Thoracic aorta (tissue), 2 donors: Measurements from ENCODE around the gene C2CD4C. TPM values are rescaled to one million over a fixed set of nuclear protein-coding genes. Genes with fewer than 3 reads are reported as not detected.
"Not testable (repeated sequence)": the region's sequence is repeated elsewhere in the genome, so short reads cannot be mapped to it uniquely, and the experiment has no call there.

Experiments
- ATAC-seq: fragments of 150-250 bp; one replicate; pipeline ENCODE4 v1.8.0; 2017; ENCODE audit warnings: low read depth; ENCODE audit not compliant: insufficient number of reproducible peaks, low FRiP score
- DNase-seq: peaks from one replicate; pipeline ENCODE4 v3.0.0-alpha.2; 2020; ENCODE audit warnings: low spot score
- H3K27ac ChIP-seq, 2 donors: fragments of 200-600 bp; sonication (generic); 1 replicate in 1 of 2; 2 replicates in 1 of 2; pipeline ENCODE4 v1.5.1; 2016; ENCODE audit warnings: mild to moderate bottlenecking in 2 of 2, moderate library complexity in 2 of 2
- H3K27me3 ChIP-seq: fragments of 200-600 bp; sonication (generic); replicated peaks from 2 replicates; pipeline ENCODE4 v1.6.0; 2016; ENCODE audit warnings: mild to moderate bottlenecking; ENCODE audit not compliant: insufficient read depth
- H3K36me3 ChIP-seq: fragments of 200-600 bp; sonication (generic); one replicate; pipeline ENCODE4 v1.5.1; 2016
- H3K4me1 ChIP-seq, 2 donors: fragments of 200-600 bp; sonication (generic); 1 replicate in 1 of 2; 2 replicates in 1 of 2; pipeline versions ENCODE4 v1.5.1 to v1.6.0; 2016; ENCODE audit warnings: low read depth in 2 of 2, mild to moderate bottlenecking in 1 of 2; ENCODE audit not compliant: control insufficient read depth in 1 of 2
- H3K4me3 ChIP-seq: fragments of 200-600 bp; sonication (generic); 2 replicates; pipeline ENCODE4 v1.5.1; 2016; ENCODE audit warnings: mild to moderate bottlenecking
- H3K9me3 ChIP-seq: fragments of 200-600 bp; sonication (generic); 2 replicates; pipeline ENCODE4 v1.5.1; 2016
- CTCF ChIP-seq: fragments of 200-600 bp; sonication (generic); IDR thresholded peaks from one replicate; pipeline ENCODE4 v1.5.1; 2019; ENCODE audit warnings: antibody characterized with exemption
- total RNA-seq, 2 donors: library from RNA; depleted of rRNA; stranded (reverse); fragments of >200 nt; gene quantifications; one replicate each; pipeline versions ENCODE4 v1.1.0 to v1.2.3, GENCODE V29; 2016

The C2CD4C gene
- total RNA-seq, 2 donors from 2014 or later = 0.54 to 1.6 TPM

DNA sequence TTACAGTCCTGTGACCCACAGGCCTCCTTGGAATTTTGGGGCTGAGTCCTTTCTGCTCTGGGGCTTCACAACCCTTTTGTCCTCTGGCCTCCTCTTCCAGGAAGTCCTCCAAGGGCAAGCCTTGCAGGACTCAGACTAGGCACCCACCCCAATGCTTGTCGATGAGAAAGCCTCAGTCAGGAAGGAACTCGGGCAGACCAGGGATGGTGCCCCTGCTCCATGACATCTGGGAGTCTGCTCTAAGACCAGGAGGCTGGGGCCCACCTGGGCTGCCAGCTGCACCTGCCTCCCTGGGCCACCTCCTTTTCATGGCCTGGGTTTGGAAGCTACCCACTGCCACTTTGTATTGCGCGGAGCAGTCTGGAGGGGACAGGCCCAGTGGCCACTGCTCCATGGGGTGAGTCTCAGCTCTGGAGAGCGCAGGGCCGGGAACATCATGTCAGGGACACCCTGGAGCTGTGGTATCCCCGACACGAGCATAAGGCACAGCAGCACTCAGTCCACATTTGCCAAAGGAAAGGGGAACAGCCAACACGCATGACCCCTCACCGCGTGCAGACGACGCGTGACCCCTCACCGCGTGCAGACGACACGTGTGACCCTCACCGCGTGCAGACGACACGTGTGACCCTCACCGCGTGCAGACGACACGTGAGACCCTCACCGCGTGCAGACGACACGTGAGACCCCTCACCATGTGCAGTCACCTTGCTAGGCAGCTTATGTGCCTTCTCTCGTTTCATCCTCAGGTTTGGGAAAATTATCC, 10.8 kb downstream of the C2CD4C start:
- H3K36me3 ChIP-seq = no peaks in the 10 kb centered on the region
- ATAC-seq (no peak), DNase-seq (no peak)
- no peaks in the 10 kb centered on the region for H3K9me3 ChIP-seq
- H3K27me3 ChIP-seq = no peaks in the 10 kb centered on the region
- TF ChIP-seq CTCF = no peak
- H3K4me3 ChIP-seq = no peak overlapping the region
- no peak overlapping the region for H3K27ac ChIP-seq
- H3K4me1 ChIP-seq = no peaks in the 10 kb centered on the region

GRCh38 chr19:397321-397720, 11.6 kb downstream of the C2CD4C start:
- Histone ChIP-seq H3K36me3 (no peaks in the 10 kb centered on the region), H3K4me1 (no peaks in the 10 kb centered on the region), H3K27ac (no peak overlapping the region), H3K4me3 (no peak overlapping the region), H3K27me3 (no peaks in the 10 kb centered on the region), H3K9me3 (no peaks in the 10 kb centered on the region)
- no peak for TF ChIP-seq CTCF
- ATAC-seq (no peak), DNase-seq (no peak)

DNA sequence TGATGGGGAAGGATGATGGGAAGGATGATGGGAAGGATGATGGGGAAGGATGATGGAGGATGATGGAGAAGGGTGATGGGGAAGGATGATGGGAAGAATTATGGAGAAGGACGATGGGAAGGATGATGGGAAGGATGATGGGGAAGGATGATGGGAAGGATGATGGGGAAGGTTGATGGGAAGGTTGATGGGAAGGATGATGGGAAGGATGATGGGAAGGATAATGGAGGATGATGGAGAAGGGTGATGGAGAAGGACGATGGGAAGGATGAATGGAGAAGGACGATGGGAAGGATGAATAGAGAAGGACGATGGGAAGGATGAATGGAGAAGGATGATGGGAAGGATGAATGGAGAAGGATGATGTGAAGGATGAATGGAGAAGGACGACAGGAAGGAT, 13.5 kb downstream of the C2CD4C start:
- Histone ChIP-seq H3K4me3 (no peak overlapping the region), H3K9me3 (no peaks in the 10 kb centered on the region), H3K36me3 (no peaks in the 10 kb centered on the region), H3K4me1 (no peaks in the 10 kb centered on the region), H3K27ac (no peak overlapping the region), H3K27me3 (no peaks in the 10 kb centered on the region)
- ATAC-seq (no peak), DNase-seq (no peak)
- TF ChIP-seq CTCF = no peak

DNA sequence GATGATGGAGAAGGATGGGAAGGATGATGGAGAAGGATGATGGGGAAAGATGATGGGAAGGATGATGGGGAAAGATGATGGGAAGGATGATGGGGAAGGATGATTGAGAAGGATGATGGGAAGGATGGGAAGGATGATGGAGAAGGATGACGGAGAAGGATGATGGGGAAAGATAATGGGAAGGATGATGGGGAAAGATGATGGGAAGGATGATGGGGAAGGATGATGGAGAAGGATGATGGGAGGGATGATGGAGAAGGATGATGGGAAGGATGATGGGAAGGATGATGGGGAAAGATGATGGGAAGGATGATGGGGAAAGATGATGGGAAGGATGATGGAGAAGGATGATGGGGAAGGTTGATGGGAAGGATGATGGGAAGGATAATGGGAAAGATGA, 14.1 kb downstream of the C2CD4C start:
- H3K36me3 ChIP-seq, DNase-seq, ATAC-seq, H3K4me1 ChIP-seq, H3K27me3 ChIP-seq, H3K27ac ChIP-seq, H3K9me3 ChIP-seq, H3K4me3 ChIP-seq: not testable (repeated sequence)

GRCh38 chr19:393560-393959, 15.4 kb downstream of the C2CD4C start:
- H3K27me3 ChIP-seq, H3K4me1 ChIP-seq, H3K9me3 ChIP-seq, ATAC-seq, DNase-seq, H3K4me3 ChIP-seq, H3K36me3 ChIP-seq, H3K27ac ChIP-seq: not testable (repeated sequence)

DNA sequence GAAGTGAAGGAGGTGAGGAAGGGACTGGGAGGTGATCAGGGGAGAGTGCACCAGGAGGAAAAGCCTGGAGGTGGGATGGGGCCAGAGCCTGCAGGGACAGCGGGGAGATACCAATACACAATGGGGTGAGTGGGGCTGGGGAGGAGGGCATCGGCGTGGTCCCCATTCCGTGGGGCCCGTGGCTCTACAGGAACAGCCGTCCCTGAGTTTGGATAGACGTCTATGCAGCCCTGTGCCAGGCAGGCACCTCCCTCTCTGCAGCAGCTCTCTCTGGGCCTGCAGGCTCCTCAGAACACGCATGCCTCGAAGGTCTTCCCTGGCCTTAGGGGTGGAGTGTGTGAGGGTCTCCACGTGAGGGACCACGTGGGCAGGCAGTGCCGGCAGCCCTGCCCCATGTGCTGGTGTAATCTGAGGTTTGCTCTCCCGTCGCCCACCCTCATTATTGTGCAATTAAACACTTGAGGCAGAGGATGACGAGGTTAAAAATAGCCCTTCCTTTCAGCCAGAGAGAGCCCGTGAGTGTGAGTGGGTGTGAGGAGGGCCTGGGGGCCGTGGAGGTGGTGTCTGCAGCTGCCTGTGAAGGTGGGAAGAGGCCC, 16.5 kb downstream of the C2CD4C start:
- no peak overlapping the region for H3K4me3 ChIP-seq
- no peak overlapping the region for H3K27ac ChIP-seq
- no peaks in the 10 kb centered on the region for H3K27me3 ChIP-seq
- no peaks in the 10 kb centered on the region for H3K4me1 ChIP-seq
- H3K36me3 ChIP-seq = no peaks in the 10 kb centered on the region
- ATAC-seq (no peak), DNase-seq (no peak)
- H3K9me3 ChIP-seq = no peaks in the 10 kb centered on the region
- no peak for TF ChIP-seq CTCF
